MM.1S (cell line): ENCODE data around the gene ZNF366.

ENCODE experiments used
- EZH2 ChIP-seq: fragments of 300-600 bp; sonication (generic); optimal IDR thresholded peaks from 2 replicates; pipeline ENCODE3; 2017; ENCODE audit warnings: low read depth, mild to moderate bottlenecking, antibody characterized with exemption, low read length, mixed read lengths
- EZH2phosphoT487 ChIP-seq: fragments of 300-600 bp; sonication (generic); IDR thresholded peaks from 2 replicates; pipeline ENCODE4 v1.6.1; 2018; ENCODE audit warnings: antibody characterized with exemption, low read length
- TF ChIP-seq, protein P1 (sequence below): fragments of 300-600 bp; sonication (generic); IDR thresholded peaks from 2 replicates; pipeline ENCODE4 v1.5.1; 2016; ENCODE audit warnings: antibody characterized with exemption, low read length, mixed read lengths

DNA sequence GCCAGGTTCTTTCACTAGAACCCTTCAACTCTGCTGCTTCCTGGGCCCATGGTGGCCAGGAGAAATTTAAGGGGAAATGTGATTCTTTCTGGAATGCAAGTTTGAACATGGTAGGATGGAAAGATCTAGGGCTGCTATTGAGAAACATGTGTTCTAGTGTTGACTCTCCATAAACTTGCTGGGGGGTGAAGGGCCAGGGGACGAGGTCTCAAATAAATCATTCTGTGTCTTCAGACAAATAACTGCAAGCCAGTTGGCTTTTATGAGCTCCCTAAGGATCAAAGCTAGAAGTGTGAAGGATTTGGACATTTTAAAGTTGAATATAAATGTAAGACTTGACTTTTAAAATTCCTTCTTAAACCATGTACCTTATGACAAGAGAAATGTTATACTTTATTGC is 78.5 kb downstream of the ZNF366 start:
- TF ChIP-seq, protein P1, sequence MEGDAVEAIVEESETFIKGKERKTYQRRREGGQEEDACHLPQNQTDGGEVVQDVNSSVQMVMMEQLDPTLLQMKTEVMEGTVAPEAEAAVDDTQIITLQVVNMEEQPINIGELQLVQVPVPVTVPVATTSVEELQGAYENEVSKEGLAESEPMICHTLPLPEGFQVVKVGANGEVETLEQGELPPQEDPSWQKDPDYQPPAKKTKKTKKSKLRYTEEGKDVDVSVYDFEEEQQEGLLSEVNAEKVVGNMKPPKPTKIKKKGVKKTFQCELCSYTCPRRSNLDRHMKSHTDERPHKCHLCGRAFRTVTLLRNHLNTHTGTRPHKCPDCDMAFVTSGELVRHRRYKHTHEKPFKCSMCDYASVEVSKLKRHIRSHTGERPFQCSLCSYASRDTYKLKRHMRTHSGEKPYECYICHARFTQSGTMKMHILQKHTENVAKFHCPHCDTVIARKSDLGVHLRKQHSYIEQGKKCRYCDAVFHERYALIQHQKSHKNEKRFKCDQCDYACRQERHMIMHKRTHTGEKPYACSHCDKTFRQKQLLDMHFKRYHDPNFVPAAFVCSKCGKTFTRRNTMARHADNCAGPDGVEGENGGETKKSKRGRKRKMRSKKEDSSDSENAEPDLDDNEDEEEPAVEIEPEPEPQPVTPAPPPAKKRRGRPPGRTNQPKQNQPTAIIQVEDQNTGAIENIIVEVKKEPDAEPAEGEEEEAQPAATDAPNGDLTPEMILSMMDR, result no peak
- TF ChIP-seq EZH2, result no peak
- TF ChIP-seq EZH2phosphoT487, result no peak
